SKM-1 treated with dmso at 0.1 percent for 144 hours (cell line): ENCODE measurements around the gene TMEM51.

Experiments used
- DNase-seq: peaks from one replicate; lab custom pipeline; 2025; ENCODE audit not compliant: unreplicated experiment; lab: John Stamatoyannopoulos, UW

TMEM51 gene

GRCh38 chr1:15212954-15213291 lies 59.4 kb downstream of the TMEM51 start:
- DNase-seq: no peak

GRCh38 chr1:15213341-15213821 lies 59.8 kb downstream of the TMEM51 start:
- no peak for DNase-seq

GRCh38 chr1:15214527-15214926 lies 61.0 kb downstream of the TMEM51 start:
- no peak for DNase-seq

GRCh38 chr1:15215116-15215515 lies 61.6 kb downstream of the TMEM51 start:
- no peak for DNase-seq

- DNase-seq: no peak
These were observed 64.1 kb downstream of the TMEM51 start for GRCh38 chr1:15217654-15218053.

- no peak for DNase-seq
These were observed 65.0 kb downstream of the TMEM51 start for GRCh38 chr1:15218287-15219279.

- DNase-seq: no peak
These were observed 65.9 kb downstream of the TMEM51 start for GRCh38 chr1:15219280-15220023.

GRCh38 chr1:15220024-15220392 lies 66.5 kb downstream of the TMEM51 start:
- DNase-seq: no peak

- no peak for DNase-seq
These were observed 67.4 kb downstream of the TMEM51 start for GRCh38 chr1:15220825-15221431.

GRCh38 chr1:15222653-15223303 lies 69.2 kb downstream of the TMEM51 start:
- DNase-seq: no peak

- DNase-seq: no peak
These were observed 70.8 kb downstream of the TMEM51 start for GRCh38 chr1:15224259-15224869.

GRCh38 chr1:15224974-15225373 lies 71.4 kb downstream of the TMEM51 start:
- DNase-seq: peak; percentile 56

- no peak for DNase-seq
These were observed 71.9 kb downstream of the TMEM51 start for GRCh38 chr1:15225461-15225860.

GRCh38 chr1:15226388-15227255 lies 73.1 kb downstream of the TMEM51 start:
- DNase-seq: no peak

- no peak for DNase-seq
These were observed 76.2 kb downstream of the TMEM51 start for GRCh38 chr1:15229707-15230131.

GRCh38 chr1:15231714-15232201 lies 78.2 kb downstream of the TMEM51 start:
- DNase-seq: peak; percentile 58

- no peak for DNase-seq
These were observed 80.1 kb downstream of the TMEM51 start for GRCh38 chr1:15233689-15234088.

- no peak for DNase-seq
These were observed 82.8 kb downstream of the TMEM51 start for GRCh38 chr1:15236321-15236721.

GRCh38 chr1:15236746-15237145 lies 83.2 kb downstream of the TMEM51 start:
- no peak for DNase-seq
